HepG2 (cell line): Measurements from ENCODE around the gene LBX2.

Experiments used
- FOXJ3 ChIP-seq: sonication (generic); formaldehyde crosslinking; IDR thresholded peaks from 2 replicates; pipeline ENCODE4 v1.4.0; 2020; ENCODE audit warnings: missing genetic modification reagents, mild to moderate bottlenecking, borderline replicate concordance
- HCFC1 ChIP-seq: fragments of 150-350 bp; IDR thresholded peaks from 2 replicates; pipeline ENCODE4 v1.6.1; 2014; ENCODE audit warnings: low read depth, low read length
- TAF15 ChIP-seq: fragments of 200-400 bp; formaldehyde crosslinking; IDR thresholded peaks from one replicate; pipeline ENCODE4 v1.6.1; 2018; ENCODE audit warnings: mild to moderate bottlenecking, low read depth, low read length; ENCODE audit not compliant: poor library complexity, severe bottlenecking
- XRCC5 ChIP-seq: fragments of 200-400 bp; formaldehyde crosslinking; optimal IDR thresholded peaks from 2 replicates; pipeline ENCODE3; 2017; ENCODE audit warnings: mild to moderate bottlenecking, low read length

DNA sequence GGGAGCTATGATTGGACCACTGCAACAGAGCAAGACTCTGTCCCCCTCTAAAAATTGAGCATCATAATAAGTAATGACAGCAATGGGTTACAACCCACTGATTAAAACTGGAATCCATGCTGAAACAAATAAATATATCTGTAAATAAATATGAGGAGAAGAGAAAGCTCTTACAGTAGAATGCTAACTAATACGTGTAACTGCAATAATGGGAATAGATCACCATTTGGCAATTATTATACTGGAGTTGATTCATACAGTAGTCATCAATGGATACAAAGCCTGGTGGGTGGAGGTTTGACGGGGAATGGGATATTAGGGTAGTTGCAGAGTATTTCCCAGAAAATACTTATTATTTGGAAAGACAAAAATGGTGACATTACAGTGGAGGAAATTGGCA is 50.6 kb downstream of the LBX2 start:
- TF ChIP-seq HCFC1 = no peak
- no peak for TF ChIP-seq TAF15
- no peak for TF ChIP-seq XRCC5
- no peak for TF ChIP-seq FOXJ3
